Bronchial epithelial cell (primary cell): ENCODE data around the gene KCNG2. TPM values are rescaled to one million over a fixed set of nuclear protein-coding genes. Genes with fewer than 3 reads are reported as not detected.

ENCODE experiments used
- DNase-seq: peaks from one replicate; pipeline ENCODE4 v3.0.0-alpha.2; 2010; ENCODE audit warnings: low read depth
- FAIRE-seq: peaks from 2 replicates; lab custom pipeline; 2011; peaks lifted over from hg19 to GRCh38; lab: Jason Lieb, UNC
- H3K27me3 ChIP-seq: 2 replicates; pipeline ENCODE4 v1.5.1; 2011; ENCODE audit warnings: low read length; ENCODE audit not compliant: control insufficient read depth, insufficient read depth
- H3K36me3 ChIP-seq: 2 replicates; pipeline ENCODE4 v1.5.1; 2011; ENCODE audit warnings: low read length; ENCODE audit not compliant: control insufficient read depth, insufficient read depth
- H3K4me3 ChIP-seq: 2 replicates; pipeline ENCODE4 v1.5.1; 2011; ENCODE audit warnings: mild to moderate bottlenecking, low read depth, low read length, control low read depth
- total RNA-seq: library from RNA; depleted of rRNA; stranded (reverse); fragments of >200 nt; gene quantifications from 2 replicates; pipeline ENCODE4 v1.2.1, GENCODE V29; 2014
- TF ChIP-seq, protein P1 (sequence below): IDR thresholded peaks from 2 replicates; pipeline ENCODE4 v1.5.1; 2011; ENCODE audit warnings: mild to moderate bottlenecking, moderate library complexity, low read length, control low read depth, inconsistent platforms; ENCODE audit not compliant: insufficient read depth, severe bottlenecking

The KCNG2 gene
- total RNA-seq, 1 donor from 2014 or later: not detected

DNA sequence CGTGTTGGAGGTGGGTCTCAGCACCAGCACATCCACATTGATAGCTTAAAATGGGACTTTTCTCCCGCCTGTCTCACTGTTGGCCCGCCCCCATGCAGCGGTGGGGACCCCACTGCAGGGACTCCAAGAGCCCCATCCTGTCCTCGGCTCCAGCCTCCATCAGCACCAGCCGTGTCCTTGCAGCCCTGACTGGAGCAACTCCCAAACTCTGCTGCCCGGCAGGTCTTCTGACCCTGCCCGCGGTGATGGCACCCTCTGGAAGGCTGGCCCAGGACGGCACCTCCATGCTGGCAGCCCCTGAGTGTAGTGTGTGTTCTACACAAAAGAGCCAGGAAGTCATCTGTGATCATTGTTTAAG lies 41.6 kb upstream of the KCNG2 start:
- Histone ChIP-seq H3K27me3 (no peaks in the 10 kb centered on the region), H3K4me3 (no peak overlapping the region), H3K36me3 (peaks cover 7% of the 10 kb centered on the region)
- DNase-seq (no peak), FAIRE-seq (no peak)
- TF ChIP-seq, protein P1, sequence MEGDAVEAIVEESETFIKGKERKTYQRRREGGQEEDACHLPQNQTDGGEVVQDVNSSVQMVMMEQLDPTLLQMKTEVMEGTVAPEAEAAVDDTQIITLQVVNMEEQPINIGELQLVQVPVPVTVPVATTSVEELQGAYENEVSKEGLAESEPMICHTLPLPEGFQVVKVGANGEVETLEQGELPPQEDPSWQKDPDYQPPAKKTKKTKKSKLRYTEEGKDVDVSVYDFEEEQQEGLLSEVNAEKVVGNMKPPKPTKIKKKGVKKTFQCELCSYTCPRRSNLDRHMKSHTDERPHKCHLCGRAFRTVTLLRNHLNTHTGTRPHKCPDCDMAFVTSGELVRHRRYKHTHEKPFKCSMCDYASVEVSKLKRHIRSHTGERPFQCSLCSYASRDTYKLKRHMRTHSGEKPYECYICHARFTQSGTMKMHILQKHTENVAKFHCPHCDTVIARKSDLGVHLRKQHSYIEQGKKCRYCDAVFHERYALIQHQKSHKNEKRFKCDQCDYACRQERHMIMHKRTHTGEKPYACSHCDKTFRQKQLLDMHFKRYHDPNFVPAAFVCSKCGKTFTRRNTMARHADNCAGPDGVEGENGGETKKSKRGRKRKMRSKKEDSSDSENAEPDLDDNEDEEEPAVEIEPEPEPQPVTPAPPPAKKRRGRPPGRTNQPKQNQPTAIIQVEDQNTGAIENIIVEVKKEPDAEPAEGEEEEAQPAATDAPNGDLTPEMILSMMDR: no peak

DNA sequence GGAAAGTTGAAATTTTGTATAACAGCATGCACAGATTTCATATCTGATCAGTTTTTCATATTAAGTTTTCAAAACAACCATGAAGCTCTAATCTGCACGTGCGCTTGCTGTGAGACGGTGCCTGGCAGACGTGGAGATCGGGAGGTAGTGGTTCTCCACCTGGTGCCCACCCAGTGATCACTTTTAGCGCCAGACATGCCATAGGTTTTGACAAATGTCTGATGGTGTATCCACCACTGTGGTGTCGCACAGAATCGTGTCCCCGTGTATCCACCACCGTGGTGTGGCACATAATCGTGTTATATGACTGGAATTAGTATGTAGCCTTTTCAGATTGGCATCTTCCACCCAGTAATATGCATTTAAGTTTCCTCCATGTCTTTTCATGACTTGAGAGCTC lies 40.9 kb upstream of the KCNG2 start:
- no peak for FAIRE-seq
- DNase-seq: no peak
- Histone ChIP-seq H3K27me3 (no peaks in the 10 kb centered on the region), H3K36me3 (peaks cover 7% of the 10 kb centered on the region), H3K4me3 (no peak overlapping the region)
- TF ChIP-seq, protein P1: no peak

DNA sequence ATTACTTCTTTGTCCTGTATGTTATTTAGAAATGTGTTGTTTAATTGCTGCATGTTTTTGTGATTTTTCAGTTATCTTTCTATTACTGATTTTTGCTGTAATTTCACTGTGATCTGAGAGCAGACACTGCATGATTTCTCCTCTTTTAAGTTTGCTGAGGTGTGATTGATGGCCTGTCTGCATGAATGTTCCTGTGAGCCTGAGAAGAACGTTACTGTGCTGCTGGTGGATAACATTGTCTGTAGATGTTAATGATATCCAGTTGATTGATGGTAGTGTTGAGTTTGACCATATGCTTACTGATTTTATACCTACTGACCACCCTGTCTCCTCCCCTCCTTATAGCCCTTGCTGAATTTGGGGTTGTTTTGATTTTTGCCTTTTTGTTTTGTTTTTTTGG lies 37.4 kb upstream of the KCNG2 start:
- H3K36me3 ChIP-seq: no peaks in the 10 kb centered on the region
- no peak for FAIRE-seq
- TF ChIP-seq, protein P1: no peak
- DNase-seq: no peak
- no peaks in the 10 kb centered on the region for H3K27me3 ChIP-seq
- H3K4me3 ChIP-seq: no peak overlapping the region

DNA sequence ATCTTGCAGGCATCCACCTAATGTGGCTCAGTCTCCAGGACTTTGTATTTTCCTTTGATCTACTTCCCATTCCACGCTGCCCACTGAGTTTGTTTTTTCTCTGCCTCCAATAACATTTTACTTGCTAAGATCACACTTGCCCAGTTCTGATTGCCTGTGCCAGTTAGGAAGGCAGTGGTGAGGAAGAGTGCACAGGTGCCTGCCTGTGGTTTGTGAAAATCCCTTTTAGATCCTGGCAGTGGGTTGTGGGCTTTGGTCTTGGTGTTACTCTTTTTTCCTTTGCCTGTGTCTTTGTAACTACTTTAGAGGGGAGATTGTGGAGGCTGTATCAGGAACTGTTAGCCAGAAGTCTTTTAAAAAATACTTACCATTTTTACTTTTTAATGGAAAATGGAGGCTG lies 36.9 kb upstream of the KCNG2 start:
- Histone ChIP-seq H3K36me3 (no peaks in the 10 kb centered on the region), H3K27me3 (no peaks in the 10 kb centered on the region), H3K4me3 (no peak overlapping the region)
- DNase-seq (no peak), FAIRE-seq (no peak)
- TF ChIP-seq, protein P1: no peak

DNA sequence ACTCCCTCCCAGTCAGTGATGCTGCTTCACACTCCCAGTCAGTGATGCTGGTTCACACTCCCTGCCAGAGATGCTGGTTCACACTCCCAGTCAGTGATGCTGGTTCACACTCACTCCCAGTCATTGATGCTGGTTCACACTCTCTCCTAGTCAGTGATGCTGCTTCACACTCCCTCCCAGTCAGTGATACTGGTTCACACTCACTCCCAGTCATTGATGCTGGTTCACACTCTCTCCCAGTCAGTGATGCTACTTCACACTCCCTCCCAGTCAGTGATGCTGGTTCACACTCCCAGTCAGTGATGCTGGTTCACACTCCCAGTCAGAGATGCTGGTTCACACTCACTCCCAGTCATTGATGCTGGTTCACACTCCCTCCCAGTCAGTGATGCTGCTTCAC lies 34.3 kb upstream of the KCNG2 start:
- Histone ChIP-seq H3K36me3 (no peaks in the 10 kb centered on the region), H3K27me3 (no peaks in the 10 kb centered on the region), H3K4me3 (no peak overlapping the region)
- TF ChIP-seq, protein P1: no peak
- DNase-seq (no peak), FAIRE-seq (peak; percentile 98)

DNA sequence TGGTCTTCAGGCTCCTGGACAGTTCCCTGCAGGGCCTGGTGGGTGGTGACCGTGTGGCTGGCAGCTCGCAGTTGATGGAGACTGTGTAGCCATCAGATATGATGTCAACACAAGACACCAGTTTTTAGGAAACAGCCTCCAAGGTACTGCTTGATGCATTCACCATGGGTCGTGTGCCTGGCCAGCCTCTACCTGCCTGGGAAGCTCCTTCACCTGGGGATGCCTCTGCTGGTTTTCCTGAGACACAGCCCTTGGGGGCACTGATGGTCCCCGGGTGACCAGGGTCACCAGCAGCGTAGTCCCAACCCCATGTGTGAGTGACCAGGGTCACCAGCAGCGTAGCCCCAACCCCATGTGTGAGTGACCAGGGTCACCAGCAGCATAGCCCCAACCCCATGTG lies 33.6 kb upstream of the KCNG2 start:
- FAIRE-seq: no peak
- Histone ChIP-seq H3K36me3 (no peaks in the 10 kb centered on the region), H3K4me3 (no peak overlapping the region), H3K27me3 (no peaks in the 10 kb centered on the region)
- no peak for DNase-seq
- TF ChIP-seq, protein P1: no peak
